Transverse colon (tissue), 4 donors: ENCODE results near the gene UBE2R2. TPM values are rescaled to one million over a fixed set of nuclear protein-coding genes. Genes with fewer than 3 reads are reported as not detected.
"Not testable (repeated sequence)": the region's sequence is repeated elsewhere in the genome, so short reads cannot be mapped to it uniquely, and the experiment has no call there.

Source experiments
- DNase-seq: peaks from one replicate; pipeline ENCODE4 v3.0.0-alpha.2; 2019
- H3K27ac ChIP-seq, 4 donors: fragments of 200-600 bp; sonication (generic); 2 replicates each; pipeline ENCODE4 v1.5.1; 2016 to 2018; ENCODE audit warnings: inconsistent platforms in 4 of 4
- H3K27me3 ChIP-seq: fragments of 200-600 bp; sonication (generic); 2 replicates; pipeline ENCODE4 v1.5.1; 2017; ENCODE audit warnings: inconsistent platforms
- H3K36me3 ChIP-seq, 4 donors: fragments of 200-600 bp; sonication (generic); 2 replicates each; pipeline ENCODE4 v1.5.1; 2017 to 2019; ENCODE audit warnings: inconsistent platforms in 4 of 4
- H3K4me1 ChIP-seq, 4 donors: fragments of 200-600 bp; sonication (generic); 2 replicates each; pipeline ENCODE4 v1.5.1; 2017 to 2020; ENCODE audit warnings: inconsistent platforms in 4 of 4
- H3K4me3 ChIP-seq, 4 donors: fragments of 200-600 bp; sonication (generic); 1 replicate in 1 of 4; 2 replicates in 3 of 4; pipeline versions ENCODE4 v1.5.1 to v1.6.1; 2017 to 2019; ENCODE audit warnings: inconsistent platforms in 4 of 4
- H3K9me3 ChIP-seq, 2 donors: fragments of 200-600 bp; sonication (generic); 2 replicates each; pipeline ENCODE4 v1.5.1; 2017 to 2019; ENCODE audit warnings: inconsistent platforms in 2 of 2
- EP300 ChIP-seq: sonication (generic); formaldehyde crosslinking; IDR thresholded peaks from one replicate; pipeline ENCODE4 v1.6.1; 2017; ENCODE audit warnings: antibody characterized with exemption, low read depth
- POLR2A ChIP-seq: fragments of 450-650 bp; IDR thresholded peaks from one replicate; pipeline ENCODE4 v1.6.1; 2016; ENCODE audit warnings: antibody characterized with exemption, mild to moderate bottlenecking, moderate library complexity
- POLR2AphosphoS5 ChIP-seq, 3 donors: sonication (generic); formaldehyde crosslinking; IDR thresholded peaks; one replicate each; pipeline ENCODE4 v1.6.1; 2016; ENCODE audit warnings: antibody characterized with exemption in 3 of 3
- WGBS, 2 donors: methylation state at CpG; one replicate each; pipeline ENCODE4 v1.1.5; 2018; ENCODE audit warnings: low coverage in 1 of 2; 5-methylcytosine and 5-hydroxymethylcytosine counted together
- in situ Hi-C, 4 donors: fragments of 200-750 bp; cut with MboI; loops; one replicate each; pipeline versions ENCODE4 v1.15.0 to v1.15.1; 2017; ENCODE audit warnings: low sequenced_read_pairs in 3 of 4, low pct_ligation_motif_present in 1 of 4, low pct_unique_long_range_greater_than_20kb in 1 of 4
- intact Hi-C: fragments of 100-400 bp; cut with DNase I; formaldehyde crosslinking; loops from one replicate; pipeline ENCODE4 v1.15.1; 2023; ENCODE audit warnings: low total_unique reads
- total RNA-seq, 4 donors: library from RNA; depleted of rRNA; stranded (reverse); fragments of >200 nt; gene quantifications; one replicate each; pipeline ENCODE4 v1.1.0, GENCODE V29; 2016
- TF ChIP-seq, protein P1 (sequence below), 5 experiments: fragments of 200-600 bp in 3 of 5; fragments of 450-650 bp in 2 of 5; sonication (generic) in 3 of 5; IDR thresholded peaks; 1 replicate in 2 of 5; 2 replicates in 3 of 5; pipeline ENCODE4 v1.5.1; 2016 to 2017; ENCODE audit warnings: antibody characterized with exemption in 5 of 5, inconsistent platforms in 3 of 5, mild to moderate bottlenecking in 2 of 5, moderate library complexity in 1 of 5

The UBE2R2 gene
- total RNA-seq, 4 donors from 2014 or later, result 13.9 to 30.8 (median 22.9) TPM

DNA sequence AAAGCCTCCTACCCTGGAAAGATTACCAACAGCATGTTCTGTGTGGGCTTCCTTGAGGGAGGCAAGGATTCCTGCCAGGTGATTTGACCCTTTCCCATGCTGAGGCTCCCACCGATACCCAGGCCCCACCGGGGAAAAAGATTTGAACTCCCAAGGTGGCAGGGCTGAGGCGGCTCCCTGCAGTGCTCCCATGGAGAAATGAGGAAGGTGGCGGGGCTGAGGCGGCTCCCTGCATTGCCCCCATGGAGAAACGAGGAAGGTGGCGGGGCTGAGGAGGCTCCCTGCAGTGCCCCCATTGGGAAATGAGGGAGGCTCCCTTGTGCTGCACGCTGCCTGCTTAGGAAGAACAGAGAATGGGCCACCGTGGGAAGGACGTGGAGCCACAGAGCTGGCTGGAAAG is 18.4 kb upstream of the UBE2R2 start:
- no peaks in the 10 kb centered on the region for H3K27me3 ChIP-seq
- H3K4me1 ChIP-seq, result no peaks in the 10 kb centered on the region
- intact Hi-C loops, result no loop called here
- H3K9me3 ChIP-seq, result no peaks in the 10 kb centered on the region
- no peak overlapping the region for H3K27ac ChIP-seq
- no peak for DNase-seq
- in situ Hi-C loops, result no loop called here
- 90% methylated on average over 10 of the region's 10 CpGs; no CpG with 5 or more reads in 1 of the 2 donors for WGBS, 2 donors
- no peaks in the 10 kb centered on the region for H3K36me3 ChIP-seq
- TF ChIP-seq POLR2A (no peak), POLR2AphosphoS5 (IDR thresholded peaks at IDR 0.05) (no peak), EP300 (no peak)
- TF ChIP-seq, protein P1, sequence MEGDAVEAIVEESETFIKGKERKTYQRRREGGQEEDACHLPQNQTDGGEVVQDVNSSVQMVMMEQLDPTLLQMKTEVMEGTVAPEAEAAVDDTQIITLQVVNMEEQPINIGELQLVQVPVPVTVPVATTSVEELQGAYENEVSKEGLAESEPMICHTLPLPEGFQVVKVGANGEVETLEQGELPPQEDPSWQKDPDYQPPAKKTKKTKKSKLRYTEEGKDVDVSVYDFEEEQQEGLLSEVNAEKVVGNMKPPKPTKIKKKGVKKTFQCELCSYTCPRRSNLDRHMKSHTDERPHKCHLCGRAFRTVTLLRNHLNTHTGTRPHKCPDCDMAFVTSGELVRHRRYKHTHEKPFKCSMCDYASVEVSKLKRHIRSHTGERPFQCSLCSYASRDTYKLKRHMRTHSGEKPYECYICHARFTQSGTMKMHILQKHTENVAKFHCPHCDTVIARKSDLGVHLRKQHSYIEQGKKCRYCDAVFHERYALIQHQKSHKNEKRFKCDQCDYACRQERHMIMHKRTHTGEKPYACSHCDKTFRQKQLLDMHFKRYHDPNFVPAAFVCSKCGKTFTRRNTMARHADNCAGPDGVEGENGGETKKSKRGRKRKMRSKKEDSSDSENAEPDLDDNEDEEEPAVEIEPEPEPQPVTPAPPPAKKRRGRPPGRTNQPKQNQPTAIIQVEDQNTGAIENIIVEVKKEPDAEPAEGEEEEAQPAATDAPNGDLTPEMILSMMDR (IDR thresholded peaks at IDR 0.05), result no peak
- H3K4me3 ChIP-seq, result no peak overlapping the region

DNA sequence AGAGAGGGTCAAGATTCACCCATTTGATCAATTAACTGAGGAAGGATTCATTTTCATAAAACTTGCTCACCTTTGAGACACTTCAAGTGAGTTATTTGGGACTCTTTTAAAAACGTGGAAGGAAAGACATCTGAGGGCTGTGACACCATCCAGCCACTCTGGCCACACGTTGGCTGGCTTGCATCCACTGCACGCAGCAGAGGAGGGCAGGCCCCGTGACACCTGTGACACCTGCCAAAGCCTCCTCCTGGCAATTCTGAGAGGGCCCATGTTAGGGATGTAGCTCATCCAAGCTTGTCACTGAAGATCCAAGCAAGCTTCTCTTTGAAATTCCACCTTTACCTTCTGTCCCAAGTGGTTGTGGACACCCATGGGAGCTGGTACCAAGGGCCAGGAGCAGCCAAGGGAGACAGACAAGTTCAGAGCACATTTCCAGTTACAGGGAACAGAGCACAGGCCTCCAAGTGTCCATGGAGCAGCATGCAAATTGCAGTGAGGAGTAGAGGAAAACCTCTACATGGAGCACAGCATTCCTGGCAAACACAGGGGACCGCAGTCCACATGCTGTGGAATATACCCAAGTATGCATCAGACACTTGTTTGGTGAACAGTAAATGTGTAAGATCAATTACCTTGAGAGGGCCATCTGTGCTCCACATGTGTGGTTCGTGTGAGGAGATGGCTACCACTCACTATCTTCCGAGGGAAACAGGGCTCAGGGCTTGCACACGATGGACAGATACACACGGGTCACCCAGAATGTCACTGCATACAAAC is 16.8 kb upstream of the UBE2R2 start:
- intact Hi-C loops, result no loop called here
- no peaks in the 10 kb centered on the region for H3K27me3 ChIP-seq
- DNase-seq, result no peak
- no peaks in the 10 kb centered on the region for H3K9me3 ChIP-seq
- H3K4me1 ChIP-seq, result no peaks in the 10 kb centered on the region
- no peak for TF ChIP-seq EP300
- TF ChIP-seq POLR2AphosphoS5 (IDR thresholded peaks at IDR 0.05), result no peak
- TF ChIP-seq, protein P1 (IDR thresholded peaks at IDR 0.05), result no peak
- no peak for TF ChIP-seq POLR2A
- in situ Hi-C loops, result loop anchor here in 1 of 4 donors (10.0 kb wide), 1 partner anchor 55 kb away; no protein-coding TSS in a partner anchor
- no peak overlapping the region for H3K4me3 ChIP-seq
- H3K36me3 ChIP-seq, result no peaks in the 10 kb centered on the region
- H3K27ac ChIP-seq, result no peak overlapping the region
- WGBS, 2 donors, result 68 to 80% methylated on average over 1 to 9 of the region's 9 CpGs

- Histone ChIP-seq H3K36me3 (no peaks in the 10 kb centered on the region), H3K9me3 (no peaks in the 10 kb centered on the region), H3K4me1 (no peaks in the 10 kb centered on the region), H3K4me3 (no peak overlapping the region), H3K27me3 (no peaks in the 10 kb centered on the region), H3K27ac (no peak overlapping the region)
- intact Hi-C loops, result no loop called here
- no peak for DNase-seq
- in situ Hi-C loops, result loop anchor here in 1 of 4 donors (10.0 kb wide), 1 partner anchor 54 kb away; no protein-coding TSS in a partner anchor
- no peak for TF ChIP-seq POLR2AphosphoS5 (IDR thresholded peaks at IDR 0.05)
- TF ChIP-seq POLR2A, result no peak
- whole genome bisulfite sequencing, 2 donors, result 78% methylated on average over 2 of the region's 2 CpGs; no CpG with 5 or more reads in 1 of the 2 donors
These were observed 16.1 kb upstream of the UBE2R2 start for GRCh38 chr9:33800886-33801285.

- in situ Hi-C loops, result loop anchor here in 1 of 4 donors (10.0 kb wide), 1 partner anchor 53 kb away; no protein-coding TSS in a partner anchor
These were observed 14.9 kb upstream of the UBE2R2 start for GRCh38 chr9:33801943-33802500.

GRCh38 chr9:33804196-33804595 is 12.8 kb upstream of the UBE2R2 start:
- WGBS, 2 donors, result 80 to 90% methylated on average over 3 of the region's 3 CpGs

More at GRCh38 chr9:33801943-33802500, 14.9 kb upstream of the UBE2R2 start:
- intact Hi-C loops, H3K4me3 ChIP-seq, H3K36me3 ChIP-seq, H3K4me1 ChIP-seq, H3K27ac ChIP-seq, H3K9me3 ChIP-seq, H3K27me3 ChIP-seq, DNase-seq: not testable (repeated sequence)
- WGBS, 2 donors, result 83 to 97% methylated on average over 1 to 2 of the region's 2 CpGs

DNA sequence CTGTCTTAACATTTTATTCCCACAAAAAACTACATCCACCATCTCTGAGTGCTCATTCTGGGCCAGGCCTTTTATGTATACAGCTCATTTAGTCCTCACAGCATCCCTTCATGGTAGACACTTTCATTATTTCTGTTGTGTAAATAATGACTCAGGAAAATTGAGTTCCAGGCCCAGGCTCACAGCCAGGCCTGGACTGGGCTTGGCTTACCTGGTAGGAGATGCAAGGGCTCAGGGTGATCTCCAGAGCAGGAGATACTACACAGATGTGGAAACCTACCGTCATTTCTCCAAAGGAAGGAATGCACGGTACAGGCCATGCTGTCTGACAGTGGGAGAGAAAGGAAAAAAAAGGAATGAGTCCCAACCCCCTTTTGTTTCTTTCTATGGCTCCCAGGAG is 9.8 kb upstream of the UBE2R2 start:
- H3K4me3 ChIP-seq, DNase-seq, H3K4me1 ChIP-seq, intact Hi-C loops, H3K9me3 ChIP-seq, H3K36me3 ChIP-seq, H3K27ac ChIP-seq, H3K27me3 ChIP-seq: not testable (repeated sequence)
- 20 to 63% methylated on average over 1 to 2 of the region's 2 CpGs for WGBS, 2 donors
- in situ Hi-C loops, result loop anchor here in 1 of 4 donors (10.0 kb wide), 1 partner anchor 48 kb away; no protein-coding TSS in a partner anchor

More at GRCh38 chr9:33804196-33804595, 12.8 kb upstream of the UBE2R2 start:
- intact Hi-C loops, H3K36me3 ChIP-seq, H3K4me3 ChIP-seq, H3K27ac ChIP-seq, H3K9me3 ChIP-seq, DNase-seq, H3K27me3 ChIP-seq, H3K4me1 ChIP-seq: not testable (repeated sequence)
- in situ Hi-C loops, result loop anchor here in 1 of 4 donors (10.0 kb wide), 1 partner anchor 51 kb away; no protein-coding TSS in a partner anchor

DNA sequence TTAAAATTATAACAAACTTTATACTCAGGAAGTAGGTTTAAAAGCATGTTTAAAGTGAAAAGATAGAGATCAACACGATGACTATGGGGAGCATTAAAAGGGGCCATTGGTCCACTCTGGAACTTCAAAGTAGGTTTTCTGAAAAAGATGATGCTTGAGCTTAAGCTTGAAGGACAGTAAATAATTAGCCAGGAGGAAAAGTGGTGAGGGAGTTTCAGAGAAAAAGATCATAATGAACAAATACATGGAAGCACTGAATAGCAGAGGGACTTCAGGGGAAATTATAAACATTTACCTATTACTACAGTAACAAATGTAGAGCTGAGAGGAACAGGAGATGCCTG is 8.0 kb upstream of the UBE2R2 start:
- H3K36me3 ChIP-seq, H3K4me3 ChIP-seq, H3K4me1 ChIP-seq, DNase-seq, H3K27ac ChIP-seq, H3K27me3 ChIP-seq, H3K9me3 ChIP-seq, intact Hi-C loops: not testable (repeated sequence)
- in situ Hi-C loops, result loop anchor here in 1 of 4 donors (10.0 kb wide), 1 partner anchor 46 kb away; no protein-coding TSS in a partner anchor
- WGBS, 2 donors, result 82 to 86% methylated on average over 1 of the region's 1 CpG
